A549 (cell line): Measurements from ENCODE around the gene MAMLD1. TPM values are rescaled to one million over a fixed set of nuclear protein-coding genes. Genes with fewer than 3 reads are reported as not detected.

Experiments
- ATAC-seq, 2 experiments: fragments of 200-7000 bp in 1 of 2; fragments of >200 bp in 1 of 2; cut with Nextera tagmentation in 1 of 2; cut with Tn5 transposase in 1 of 2; 3 replicates each; pipeline versions ENCODE4 v1.8.0 to v1.9.1; 2018 to 2020; ENCODE audit warnings: mild to moderate bottlenecking in 1 of 2, moderate library complexity in 1 of 2
- CTCF ChIA-PET: fragments of 300-600 bp; sonication (Branson Sonifier 250); formaldehyde crosslinking; extraction: SDS; loops from one replicate; lab custom pipeline; 2021; ENCODE audit warnings: antibody characterized with exemption, inconsistent platforms; lab: Yijun Ruan, JAX
- POLR2A ChIA-PET: fragments of 350-600 bp; formaldehyde crosslinking; extraction: SDS; loops from one replicate; lab custom pipeline; 2021; ENCODE audit warnings: antibody characterized with exemption, inconsistent platforms; lab: Yijun Ruan, JAX
- DNase-seq, 2 experiments: peaks; one replicate each; pipeline versions ENCODE4 v3.0.0 to v3.0.0-alpha.2; 2011 to 2016; ENCODE audit warnings: low read depth in 1 of 2, low spot score in 1 of 2
- FAIRE-seq: peaks from 2 replicates; lab custom pipeline; 2011; peaks lifted over from hg19 to GRCh38; lab: Jason Lieb, UNC
- H3K27ac ChIP-seq, 2 experiments: fragments of >200 bp; sonication (Bioruptor Twin); formaldehyde crosslinking; 3 replicates each; pipeline ENCODE4 v1.5.1; 2016 to 2017
- H3K4me1 ChIP-seq: fragments of >200 bp; sonication (Bioruptor Twin); formaldehyde crosslinking; 3 replicates; pipeline ENCODE4 v1.6.1; 2016
- H3K4me2 ChIP-seq: fragments of >200 bp; sonication (Bioruptor Twin); formaldehyde crosslinking; 3 replicates; pipeline ENCODE4 v1.6.1; 2016
- H3K4me3 ChIP-seq: fragments of >200 bp; sonication (Bioruptor Twin); formaldehyde crosslinking; 3 replicates; pipeline ENCODE4 v1.5.1; 2016
- H3K9me3 ChIP-seq: fragments of >200 bp; sonication (Bioruptor Twin); formaldehyde crosslinking; 3 replicates; pipeline ENCODE4 v1.6.1; 2016
- BCL3 ChIP-seq: fragments of >200 bp; sonication (Bioruptor Twin); formaldehyde crosslinking; IDR thresholded peaks from 3 replicates; pipeline ENCODE4 v1.6.1; 2016
- CHD2 ChIP-seq: fragments of 150-350 bp; IDR thresholded peaks from 2 replicates; pipeline ENCODE4 v1.6.1; 2014; ENCODE audit warnings: low read length; ENCODE audit not compliant: partially characterized antibody
- CHD4 ChIP-seq: fragments of 200-600 bp; sonication (generic); IDR thresholded peaks from 2 replicates; pipeline ENCODE4 v1.6.1; 2016; ENCODE audit warnings: antibody characterized with exemption, mild to moderate bottlenecking, borderline replicate concordance
- CTCF ChIP-seq: fragments of >200 bp; sonication (Bioruptor Twin); formaldehyde crosslinking; IDR thresholded peaks from 3 replicates; pipeline ENCODE4 v1.5.1; 2016
- ELK1 ChIP-seq: fragments of 150-350 bp; IDR thresholded peaks from 2 replicates; pipeline ENCODE4 v1.6.1; 2014; ENCODE audit warnings: low read depth, mild to moderate bottlenecking, low read length
- FOSB ChIP-seq: fragments of 250-450 bp; sonication (Bioruptor Pico); IDR thresholded peaks from 2 replicates; pipeline ENCODE4 v1.5.0; 2020; ENCODE audit warnings: mild to moderate bottlenecking, moderate library complexity
- FOXS1 ChIP-seq: fragments of 250-450 bp; sonication (Bioruptor Pico); IDR thresholded peaks from 2 replicates; pipeline ENCODE4 v1.5.0; 2020; ENCODE audit warnings: mild to moderate bottlenecking, moderate library complexity
- HES2 ChIP-seq: fragments of >200 bp; sonication (Bioruptor Twin); formaldehyde crosslinking; IDR thresholded peaks from 2 replicates; pipeline ENCODE4 v1.6.1; 2016
- HMGXB4 ChIP-seq: fragments of 250-450 bp; sonication (Bioruptor Pico); IDR thresholded peaks from 2 replicates; pipeline ENCODE4 v1.5.0; 2021; ENCODE audit warnings: mild to moderate bottlenecking, moderate library complexity, borderline replicate concordance
- HOXB13 ChIP-seq: fragments of 250-450 bp; sonication (Bioruptor Pico); IDR thresholded peaks from 2 replicates; pipeline ENCODE4 v1.5.0; 2020; ENCODE audit warnings: low read depth, mild to moderate bottlenecking, moderate library complexity
- MYC ChIP-seq: IDR thresholded peaks from 2 replicates; pipeline ENCODE4 v1.6.1; 2012; ENCODE audit warnings: mild to moderate bottlenecking, inconsistent platforms, low read length, improper control_type of control experiment, borderline replicate concordance
- POLR2A ChIP-seq: IDR thresholded peaks from 2 replicates; pipeline ENCODE4 v1.6.1; 2012; ENCODE audit warnings: mild to moderate bottlenecking, low read length
- POLR2AphosphoS2 ChIP-seq: conservative IDR thresholded peaks from 2 replicates; pipeline ENCODE4 v1.6.1; 2012; ENCODE audit warnings: low read length, improper control_type of control experiment, inconsistent platforms
- REST ChIP-seq: fragments of 200-600 bp; sonication (generic); IDR thresholded peaks from 2 replicates; pipeline ENCODE4 v1.6.1; 2016; ENCODE audit warnings: antibody characterized with exemption, mild to moderate bottlenecking, moderate library complexity
- RFX5 ChIP-seq: fragments of 450-650 bp; IDR thresholded peaks from 2 replicates; pipeline ENCODE4 v1.7.1; 2014; ENCODE audit warnings: antibody characterized with exemption, mild to moderate bottlenecking, moderate library complexity
- SMC3 ChIP-seq: fragments of >200 bp; sonication (Bioruptor Twin); formaldehyde crosslinking; IDR thresholded peaks from 3 replicates; pipeline ENCODE4 v1.6.1; 2018; ENCODE audit warnings: inconsistent platforms
- USF2 ChIP-seq: fragments of 450-650 bp; IDR thresholded peaks from 2 replicates; pipeline ENCODE4 v1.6.1; 2014; ENCODE audit warnings: antibody characterized with exemption
- ZSCAN20 ChIP-seq: fragments of 250-450 bp; sonication (Bioruptor Pico); IDR thresholded peaks from 2 replicates; pipeline ENCODE4 v1.8.0; 2022; ENCODE audit warnings: mild to moderate bottlenecking, moderate library complexity
- WGBS: methylation state at CpG from one replicate; pipeline ENCODE4 v1.1.6; 2017; ENCODE audit errors: missing lambda C conversion rate; 5-methylcytosine and 5-hydroxymethylcytosine counted together
- polyA plus RNA-seq, 4 experiments: library from polyadenylated mRNA; depleted of rRNA in 3 of 4; stranded (reverse); fragments of >200 nt; fragmentation: RNase III in 1 of 4; extraction: RNeasy Plus Mini Kit Qiagen cat#74134 plus additional on column Dnase treatment in 1 of 4; gene quantifications; 2 replicates in 3 of 4; 3 replicates in 1 of 4; pipeline ENCODE4 v1.2.3, GENCODE V29; 2011 to 2017

The MAMLD1 gene
- polyA plus RNA-seq, 2 of the 4 experiments (the other 2 are of a cell fraction) = 1.2 to 2.3 TPM

GRCh38 chrX:150551963-150552362 lies 188.8 kb downstream of the MAMLD1 start:
- H3K27ac ChIP-seq = no peak overlapping the region
- POLR2A ChIA-PET = no interaction called here
- no peaks in the 10 kb centered on the region for H3K9me3 ChIP-seq
- H3K4me1 ChIP-seq = peaks cover 9% of the 10 kb centered on the region; the same call in 2 of the 3 replicates
- no peak overlapping the region for H3K4me3 ChIP-seq
- 50% methylated on average over 3 of the region's 3 CpGs for WGBS
- TF ChIP-seq USF2 (no peak), HOXB13 (CRISPR knock-in tag) (no peak), ZSCAN20 (CRISPR knock-in tag) (no peak), HMGXB4 (CRISPR knock-in tag) (no peak), CHD2 (no peak), REST (no peak), HES2 (no peak), RFX5 (no peak), SMC3 (no peak), BCL3 (no peak), FOSB (CRISPR knock-in tag) (no peak), CHD4 (no peak), FOXS1 (CRISPR knock-in tag) (no peak), MYC (no peak)
- H3K4me2 ChIP-seq = no peak overlapping the region
- ATAC-seq = no peak
- CTCF ChIA-PET = no interaction called here
- no peak for FAIRE-seq
- no peak for DNase-seq

GRCh38 chrX:150558424-150558823 lies 195.3 kb downstream of the MAMLD1 start:
- H3K4me3 ChIP-seq = no peak overlapping the region
- DNase-seq = no peak
- no peak overlapping the region for H3K27ac ChIP-seq
- H3K4me1 ChIP-seq = no peaks in the 10 kb centered on the region
- FAIRE-seq = no peak
- H3K9me3 ChIP-seq = no peaks in the 10 kb centered on the region
- POLR2A ChIA-PET = interaction anchor here (1.5 kb wide), 1 partner anchor 9 kb away, joined by 3 read pairs; no protein-coding TSS in a partner anchor
- TF ChIP-seq RFX5 (no peak), ELK1 (no peak), CTCF (no peak), POLR2AphosphoS2 (no peak), POLR2A (no peak)
- TF ChIP-seq, all 56 proteins: peak for 0
- CTCF ChIA-PET = no interaction called here
- ATAC-seq = no peak
- WGBS = 62% methylated on average over 7 of the region's 7 CpGs
- H3K4me2 ChIP-seq = no peak overlapping the region
